Left colon (tissue), 2 donors: Measurements from ENCODE around the gene LILRB3. TPM values are rescaled to one million over a fixed set of nuclear protein-coding genes. Genes with fewer than 3 reads are reported as not detected.
"Not testable (repeated sequence)": the region's sequence is repeated elsewhere in the genome, so short reads cannot be mapped to it uniquely, and the experiment has no call there.

ENCODE experiments used
- ATAC-seq: fragments of 200-7000 bp; cut with Tn5 transposase; one replicate; pipeline ENCODE4 v1.9.1; 2020; ENCODE audit warnings: mild to moderate bottlenecking, moderate library complexity
- DNase-seq, 2 donors: peaks; one replicate each; pipeline ENCODE4 v3.0.0-alpha.2; 2020
- intact Hi-C, 2 donors: fragments of 100-400 bp; cut with DNase I in 1 of 2; cut with micrococcal nuclease in 1 of 2; formaldehyde crosslinking; loops; one replicate each; pipeline versions ENCODE4 v1.11.2 to v1.14.0; 2022; cut with DNase I, micrococcal nuclease
- total RNA-seq, 2 donors: library from RNA; stranded (reverse); fragmentation: NEBNext Ultra II Directional; extraction: Animal tissue kit (Norgen Biotek cat#: 25700); gene quantifications; one replicate each; pipeline ENCODE4 v1.2.1, GENCODE V29; 2021
- donor health status: DM: no; HTN: no; CAD: no.
- donor health status: DM: yes; HTN: yes; CAD: no.

Gene LILRB3
- total RNA-seq, 2 donors from 2014 or later = 2.0 to 3.5 TPM

DNA sequence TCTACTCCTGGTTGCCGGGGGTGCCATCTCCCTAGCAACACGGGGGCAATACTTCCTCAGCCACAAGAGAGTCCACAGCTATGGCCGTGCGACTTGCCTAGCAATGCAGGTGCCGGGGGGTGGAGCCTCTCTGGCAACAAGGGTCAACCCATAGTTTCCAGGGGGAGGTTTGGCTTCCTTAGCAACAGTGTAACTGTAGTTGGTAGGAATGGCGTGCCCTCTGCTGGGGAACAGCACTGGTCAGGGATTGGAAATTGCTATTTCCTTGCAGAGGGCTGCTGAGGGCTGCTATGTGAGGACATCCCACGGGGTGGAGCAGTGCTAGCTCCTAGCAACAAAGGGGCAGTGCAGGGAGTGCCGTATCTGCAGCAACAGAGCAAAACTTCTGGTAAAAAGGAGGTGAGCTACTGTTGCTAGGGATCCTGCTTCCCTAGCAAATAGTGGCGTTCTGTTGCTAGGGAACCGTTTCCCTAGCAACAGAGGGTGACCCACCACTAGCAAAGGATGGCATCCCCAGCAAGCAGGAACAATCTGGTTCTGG lies 42.8 kb downstream of the LILRB3 start:
- intact Hi-C loops = no loop called here
- ATAC-seq = peak; percentile 92
- DNase-seq = peak; percentile 78 to 85

DNA sequence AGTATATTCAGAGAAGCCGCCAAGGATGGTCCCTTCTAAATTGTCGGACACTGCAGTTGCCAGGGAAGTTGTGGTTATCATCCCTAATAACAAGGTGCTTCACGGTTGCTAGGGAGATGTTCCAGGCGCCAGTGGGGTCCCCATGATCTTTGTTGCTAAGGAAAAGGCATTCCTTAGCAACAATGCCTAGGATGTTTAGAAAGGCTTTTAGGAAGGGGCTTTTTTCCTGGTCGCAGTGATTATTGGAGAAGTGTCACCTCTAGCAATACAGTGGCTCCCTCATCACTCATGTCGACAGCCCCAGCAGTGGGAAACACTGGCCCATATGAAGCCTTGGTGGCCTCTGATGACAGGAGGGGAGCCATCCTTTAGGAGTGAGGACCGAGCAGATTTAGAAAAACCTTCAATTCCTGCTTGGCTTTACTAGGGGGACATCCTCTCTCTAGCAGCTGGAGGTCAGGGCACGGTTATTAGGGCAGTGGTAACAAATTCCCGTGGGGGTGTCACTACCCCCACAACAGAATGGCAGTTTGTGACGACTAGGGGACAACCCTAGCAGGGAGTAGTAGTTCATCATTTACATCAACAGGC lies 43.5 kb downstream of the LILRB3 start:
- no peak for DNase-seq
- no peak for ATAC-seq
- intact Hi-C loops = no loop called here

DNA sequence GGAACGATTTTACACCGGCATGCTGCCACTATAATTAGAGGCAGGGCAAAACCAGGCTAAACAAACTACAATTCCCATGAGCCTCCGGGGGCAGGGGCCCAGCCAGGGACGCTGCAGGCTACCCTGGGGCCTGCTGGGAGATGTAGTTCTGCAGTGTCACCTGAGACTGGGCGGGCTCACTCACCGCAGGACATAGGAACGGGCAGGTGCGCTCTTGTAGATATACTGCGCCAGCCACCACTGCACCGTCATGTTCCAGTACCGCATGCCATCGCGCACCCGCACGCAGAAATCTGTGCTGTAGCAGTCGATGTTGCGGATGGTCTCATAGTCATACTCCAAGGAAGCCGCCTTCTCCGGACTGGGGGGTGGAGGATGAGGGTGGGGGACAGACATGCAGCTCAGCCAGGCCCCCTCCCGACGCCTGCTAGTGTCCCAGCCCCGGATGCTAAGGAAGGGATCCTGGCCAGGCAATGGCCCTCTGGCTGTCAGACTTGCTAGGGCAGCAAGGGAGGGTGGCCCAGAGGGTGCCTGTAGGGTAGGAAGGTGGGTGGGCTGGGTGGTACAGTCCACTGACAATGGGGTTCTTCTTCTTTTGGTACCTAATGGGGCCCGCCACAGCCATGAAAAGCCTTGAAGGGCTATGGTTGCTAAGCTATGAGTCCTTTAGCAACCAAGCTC lies 44.1 kb downstream of the LILRB3 start:
- ATAC-seq (peak; percentile 37), DNase-seq (peak in 1 of 2 donors; percentile 30)
- intact Hi-C loops = no loop called here

DNA sequence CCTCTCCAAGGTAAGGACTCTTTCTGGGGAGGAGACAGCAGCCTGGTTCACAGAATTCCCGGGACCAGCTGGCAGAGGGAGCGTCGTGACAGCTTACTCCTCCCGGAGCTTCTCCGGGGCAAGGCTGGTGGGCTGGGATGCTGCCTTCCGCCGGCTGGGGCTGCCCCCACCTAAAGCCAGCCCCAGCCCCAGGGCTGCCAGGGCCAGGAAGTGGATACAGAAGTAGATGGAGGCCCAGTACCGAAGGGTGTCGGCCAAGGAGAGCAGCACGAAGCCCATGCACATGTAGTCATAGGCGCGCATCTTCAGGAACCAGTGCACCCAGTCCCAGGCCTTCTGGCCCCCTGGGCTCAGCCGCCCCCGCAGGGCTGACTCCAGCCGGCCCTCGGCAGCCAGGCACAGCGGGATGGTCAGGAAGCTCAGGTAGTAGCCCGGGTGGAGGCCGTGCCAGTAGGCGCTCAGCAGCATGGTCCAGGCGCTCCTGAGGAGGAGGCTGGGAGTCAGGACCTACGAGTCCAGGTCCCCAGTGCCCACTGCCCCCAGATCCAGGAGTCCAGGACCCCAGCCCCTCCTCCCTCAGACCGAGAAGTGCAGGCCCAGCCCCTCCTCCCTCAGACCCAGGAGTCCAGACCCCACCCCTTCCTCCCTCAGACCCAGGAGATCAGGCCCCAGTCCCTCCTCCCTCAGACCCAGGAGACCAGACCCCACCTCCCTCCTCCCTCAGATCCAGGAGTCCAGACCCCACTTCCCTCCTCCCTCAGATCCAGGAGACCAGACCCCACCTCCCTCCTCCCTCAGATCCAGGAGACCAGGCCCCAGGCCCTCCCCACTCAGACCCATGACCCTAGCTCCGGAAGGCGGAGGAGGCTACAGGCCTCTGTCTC lies 48.6 kb downstream of the LILRB3 start:
- peak in 1 of 2 donors; percentile 31 for DNase-seq
- intact Hi-C loops = no loop called here
- no peak for ATAC-seq

DNA sequence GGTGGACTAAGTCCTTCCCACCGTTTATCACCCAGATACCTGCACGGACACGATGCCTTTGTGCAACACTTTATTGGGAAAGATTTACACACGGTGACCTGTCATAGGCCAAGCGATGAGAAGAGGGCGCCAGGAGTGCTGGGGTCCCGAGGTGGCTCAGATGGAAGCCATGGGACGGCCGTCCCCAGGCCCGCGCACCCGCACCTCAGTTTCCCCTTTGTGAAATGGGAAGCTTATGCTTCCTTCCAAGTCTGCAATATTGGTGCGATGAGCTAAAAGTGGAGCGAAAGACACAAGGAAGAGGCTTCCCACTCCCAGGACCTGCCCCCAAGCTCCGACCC lies 49.5 kb downstream of the LILRB3 start:
- intact Hi-C loops = no loop called here
- ATAC-seq (no peak), DNase-seq (no peak)

DNA sequence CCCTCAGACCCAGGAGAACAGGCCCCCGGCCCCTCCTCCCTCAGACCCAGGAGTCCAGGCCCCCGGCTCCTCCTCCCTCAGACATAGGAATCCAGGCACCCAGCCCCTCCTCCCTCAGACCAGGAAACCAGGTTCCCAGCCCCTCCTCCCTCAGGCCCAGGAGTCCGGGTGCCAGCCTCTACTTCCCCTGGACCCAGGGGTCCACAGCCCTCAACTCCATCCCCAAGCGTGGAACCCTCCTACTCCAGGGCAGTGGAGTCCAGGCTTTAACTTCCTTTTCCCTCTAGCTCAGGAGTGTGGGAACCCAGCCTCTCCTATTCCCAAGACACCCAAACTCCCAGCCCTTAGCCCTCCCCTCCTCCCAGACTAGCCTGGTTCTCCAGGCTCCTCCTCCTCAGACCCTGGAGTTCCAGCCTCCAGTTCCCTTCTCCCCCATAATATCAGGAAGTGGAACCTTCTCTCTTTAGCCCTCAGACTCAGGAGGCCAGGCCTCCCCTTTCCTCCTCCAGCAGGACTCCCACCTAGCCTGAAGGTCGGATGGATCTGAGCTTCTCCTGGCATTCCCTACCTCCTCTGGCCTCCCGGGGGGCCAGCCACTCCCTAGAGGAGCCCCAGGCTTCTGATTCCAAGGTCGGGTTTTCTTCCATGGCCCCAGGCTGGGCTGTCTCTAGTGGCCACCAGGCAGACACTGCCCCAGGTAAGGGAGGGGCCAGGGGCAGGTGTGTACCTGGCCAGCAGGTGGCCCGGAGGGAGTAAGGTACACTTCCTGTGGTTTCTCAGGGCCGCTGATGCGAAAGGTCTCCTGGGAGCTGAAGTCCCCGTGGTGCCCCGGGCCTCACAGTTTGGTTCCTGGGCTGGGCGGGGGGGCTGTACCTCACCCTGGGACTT lies 50.1 kb downstream of the LILRB3 start, which contains the start of gene TMC4:
TSS of gene TMC4 (minus strand) at position 690 of the 888 bp plus-strand sequence. CDS start at position 647, 43 bp downstream.
- peak; percentile 84 to 87 for DNase-seq
- intact Hi-C loops = no loop called here
- ATAC-seq = peak; percentile 93

DNA sequence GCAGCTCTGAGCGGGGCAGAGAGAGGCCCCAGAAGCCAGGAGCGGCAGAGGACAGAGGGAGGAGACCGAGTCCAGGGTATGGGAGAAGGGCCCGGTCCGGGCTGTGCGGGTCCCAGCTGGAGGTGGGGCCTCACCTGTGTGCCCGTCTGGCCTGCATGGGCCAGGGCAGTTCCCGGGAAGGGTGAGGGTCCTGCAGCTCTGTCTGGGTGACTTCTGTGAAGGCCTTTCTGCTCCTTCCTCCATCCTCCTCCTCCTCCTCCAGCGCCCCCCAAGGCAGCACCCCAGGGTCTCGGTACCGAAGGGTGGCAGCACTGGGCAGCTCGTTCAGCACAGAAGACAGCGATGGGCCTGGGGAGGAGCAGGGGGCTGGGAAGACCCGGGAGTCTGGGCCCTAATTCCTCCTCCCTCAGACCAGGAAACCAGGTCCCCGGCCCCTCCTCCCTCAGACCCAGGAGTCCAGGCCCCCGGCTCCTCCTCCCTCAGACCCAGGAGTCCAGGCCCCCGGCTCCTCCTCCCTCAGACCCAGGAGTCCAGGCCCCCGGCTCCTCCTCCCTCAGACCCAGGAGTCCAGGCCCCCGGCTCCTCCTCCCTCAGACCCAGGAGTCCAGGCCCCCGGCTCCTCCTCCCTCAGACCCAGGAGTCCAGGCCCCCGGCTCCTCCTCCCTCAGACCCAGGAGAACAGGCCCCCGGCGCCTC lies 50.9 kb downstream of the LILRB3 start:
- DNase-seq = peak in 1 of 2 donors; percentile 25
- ATAC-seq, intact Hi-C loops: not testable (repeated sequence)

DNA sequence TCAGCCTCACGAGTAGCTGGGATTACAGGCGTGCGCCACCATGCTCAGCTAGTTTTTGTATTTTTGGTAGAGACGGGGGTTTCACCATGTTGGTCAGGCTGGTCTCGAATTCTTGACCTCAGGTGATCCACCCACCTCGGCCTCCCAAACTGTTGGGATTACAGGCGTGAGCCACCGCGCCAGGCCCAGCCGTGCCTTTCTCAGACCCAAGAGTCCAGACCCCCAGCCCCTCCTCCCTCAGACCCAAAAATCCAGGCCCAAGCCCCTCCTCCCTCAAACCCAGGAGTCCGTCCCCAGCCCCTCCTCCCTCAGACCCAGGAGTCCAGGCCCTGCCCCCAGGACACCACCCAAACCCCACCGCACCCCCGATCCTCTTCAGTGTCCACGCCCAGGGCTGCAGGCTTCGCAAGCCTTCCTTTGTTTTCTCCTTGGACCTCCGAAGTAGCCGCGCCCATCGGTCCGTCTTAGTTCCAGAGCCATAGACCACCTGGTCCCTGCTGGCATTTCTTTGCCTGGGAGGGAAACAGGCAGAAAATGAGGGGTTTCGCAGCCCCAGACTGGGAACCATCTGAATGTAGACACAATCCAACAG lies 53.6 kb downstream of the LILRB3 start:
- ATAC-seq (no peak), DNase-seq (no peak)
- intact Hi-C loops = loop anchor here in 1 of 2 donors (5.0 kb wide), 1 partner anchor 63 kb away; no protein-coding TSS in a partner anchor

DNA sequence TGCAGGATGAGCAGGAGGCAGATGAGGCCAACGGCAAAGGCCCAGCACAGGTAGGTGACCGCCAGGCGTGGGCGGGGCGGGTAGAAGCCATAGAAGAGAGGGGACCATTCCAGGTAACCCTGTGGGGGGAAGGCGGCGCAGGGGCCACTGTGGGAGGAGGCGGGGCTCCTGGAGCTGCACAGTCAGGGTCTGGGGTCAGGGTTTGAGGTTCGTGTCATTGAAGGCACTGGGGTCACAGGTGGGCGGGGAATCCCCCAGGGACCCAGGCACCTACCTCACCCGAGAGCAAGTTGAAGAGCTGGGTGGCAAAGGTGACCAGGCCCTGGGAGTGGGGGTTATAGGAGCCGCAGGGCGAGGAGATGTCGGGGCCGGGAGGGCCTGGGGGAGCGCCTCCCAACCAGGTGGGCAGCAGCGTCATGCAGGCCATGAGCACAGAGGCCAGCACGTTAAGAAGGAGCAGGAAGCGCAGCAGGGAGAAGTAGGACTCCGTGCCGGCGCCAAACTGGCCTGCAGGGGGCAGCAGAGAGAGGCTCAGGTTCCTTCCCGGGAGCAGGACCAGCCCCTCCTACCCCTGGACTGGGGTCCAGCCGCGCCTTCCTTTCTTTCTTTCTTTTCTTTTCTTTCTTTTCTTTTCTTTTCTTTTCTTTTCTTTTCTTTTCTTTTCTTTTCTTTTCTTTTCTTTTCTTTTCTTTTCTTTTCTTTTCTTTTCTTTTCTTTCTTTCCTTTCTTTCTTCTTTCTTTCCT lies 54.5 kb downstream of the LILRB3 start:
- intact Hi-C loops = loop anchor here in 1 of 2 donors (5.0 kb wide), 1 partner anchor 64 kb away; no protein-coding TSS in a partner anchor
- DNase-seq (peak; percentile 87 to 98), ATAC-seq (peak; percentile 37)

Other genes starting within 250 kb of the LILRB3 start
- not detected for gene CACNG6, start 231.4 kb downstream of the LILRB3 start, total RNA-seq
- not detected for gene VSTM1, start 159.1 kb downstream of the LILRB3 start, total RNA-seq
- gene TARM1, start 141.6 kb downstream of the LILRB3 start, total RNA-seq = not detected
- gene OSCAR, start 122.2 kb downstream of the LILRB3 start, total RNA-seq = under 1 TPM; 0.67 to 0.98 TPM
- gene NDUFA3, start 120.2 kb downstream of the LILRB3 start, total RNA-seq = 100 to 1,000 TPM; 146 to 147 TPM
- 10 to 100 TPM; 12.4 to 12.7 TPM for gene TFPT, start 107.3 kb downstream of the LILRB3 start, total RNA-seq
- 10 to 100 TPM; 37.4 to 38.6 TPM for gene PRPF31, start 107.3 kb downstream of the LILRB3 start, total RNA-seq
- gene CNOT3, start 85.2 kb downstream of the LILRB3 start, total RNA-seq = 10 to 100 TPM; 32.9 to 42.2 TPM
- 1 to 10 TPM; 5.3 to 7.3 TPM for gene LENG1, start 63.3 kb downstream of the LILRB3 start, total RNA-seq
- 100 to 1,000 TPM; 209 to 217 TPM for gene TMC4, start 49.8 kb downstream of the LILRB3 start, total RNA-seq
- 100 to 1,000 TPM; 144 to 152 TPM for gene MBOAT7, start 33.4 kb downstream of the LILRB3 start, total RNA-seq
- 10 to 100 TPM; 38.9 to 41.6 TPM for gene TSEN34, start 31.7 kb downstream of the LILRB3 start, total RNA-seq
- 1,000 to 10,000 TPM in 1 of 2 donors, 100 to 1,000 TPM in 1; 962 to 1,034 TPM for gene RPS9, start 22.1 kb downstream of the LILRB3 start, total RNA-seq
- 1 to 10 TPM in 1 of 2 donors, under 1 TPM in 1; 0.55 to 1.1 TPM for gene LILRA6, start 19.8 kb upstream of the LILRB3 start, total RNA-seq
- gene LILRB5, start 34.3 kb upstream of the LILRB3 start, total RNA-seq = 10 to 100 TPM in 1 of 2 donors, 1 to 10 TPM in 1; 4.8 to 10.9 TPM
- 1 to 10 TPM in 1 of 2 donors, under 1 TPM in 1; 0.98 to 3.2 TPM for gene LILRB2, start 58.1 kb upstream of the LILRB3 start, total RNA-seq
- 1 to 10 TPM in 1 of 2 donors, under 1 TPM in 1; 0.82 to 2.2 TPM for gene LILRA5, start 90.2 kb upstream of the LILRB3 start, total RNA-seq
- gene LILRA4, start 116.2 kb upstream of the LILRB3 start, total RNA-seq = not detected
- gene LAIR1, start 141.9 kb upstream of the LILRB3 start, total RNA-seq = 10 to 100 TPM in 1 of 2 donors, 1 to 10 TPM in 1; 3.8 to 13.2 TPM
- gene TTYH1, start 192.5 kb upstream of the LILRB3 start, total RNA-seq = 1 to 10 TPM in 1 of 2 donors, not detected in 1; 1.1 TPM
- 100 to 1,000 TPM; 146 to 156 TPM for gene LENG8, start 226.2 kb upstream of the LILRB3 start, total RNA-seq
- 10 to 100 TPM; 16.7 to 17.1 TPM for gene LENG9, start 240.8 kb upstream of the LILRB3 start, total RNA-seq